WTC11 (cell line): ENCODE measurements around the gene LRMDA. TPM values are rescaled to one million over a fixed set of nuclear protein-coding genes. Genes with fewer than 3 reads are reported as not detected.

Experiments used
- ATAC-seq: fragments of 200-7000 bp; cut with Tn5 transposase; 2 replicates; pipeline ENCODE4 v1.10.0; 2021; ENCODE audit warnings: mild to moderate bottlenecking, moderate library complexity
- CTCF ChIA-PET: fragments of 300-600 bp; sonication (Branson Sonifier 250); formaldehyde crosslinking; loops from one replicate; lab custom pipeline; 2021; ENCODE audit warnings: antibody characterized with exemption; lab: Charles Lee
- POLR2A ChIA-PET: fragments of 350-600 bp; sonication (Branson Sonifier 250); formaldehyde crosslinking; loops from one replicate; lab custom pipeline; 2021; ENCODE audit warnings: antibody characterized with exemption; lab: Charles Lee
- DNase-seq: peaks from one replicate; pipeline ENCODE4 v3.0.0; 2021; ENCODE audit warnings: low spot score
- H3K27ac Mint-ChIP-seq: 2 replicates; pipeline ENCODE4 v1.8.0; 2021; ENCODE audit warnings: mixed read lengths
- H3K27me3 Mint-ChIP-seq: 2 replicates; pipeline ENCODE4 v1.8.0; 2021; ENCODE audit warnings: low read depth, mild to moderate bottlenecking, moderate library complexity, mixed read lengths
- H3K36me3 Mint-ChIP-seq: 2 replicates; pipeline ENCODE4 v1.8.0; 2021; ENCODE audit warnings: mixed read lengths
- H3K4me1 Mint-ChIP-seq: 2 replicates; pipeline ENCODE4 v1.8.0; 2022; ENCODE audit warnings: mixed read lengths
- H3K4me3 Mint-ChIP-seq: 2 replicates; pipeline ENCODE4 v1.8.0; 2021; ENCODE audit warnings: mild to moderate bottlenecking, moderate library complexity, mixed read lengths
- H3K9me3 Mint-ChIP-seq: 2 replicates; pipeline ENCODE4 v1.8.0; 2021; ENCODE audit warnings: mixed read lengths
- AR ChIP-seq: fragments of 250-450 bp; sonication (Bioruptor Pico); IDR thresholded peaks from 2 replicates; pipeline ENCODE4 v1.9.0; 2021; ENCODE audit warnings: mild to moderate bottlenecking
- ATF1 ChIP-seq: sonication (generic); formaldehyde crosslinking; IDR thresholded peaks from 2 replicates; pipeline ENCODE4 v1.8.1; 2023; ENCODE audit warnings: mild to moderate bottlenecking, moderate library complexity, missing genetic modification reagents
- ATF6 ChIP-seq: sonication (generic); formaldehyde crosslinking; IDR thresholded peaks from 2 replicates; pipeline ENCODE4 v1.8.1; 2023; ENCODE audit warnings: mild to moderate bottlenecking, missing genetic modification reagents
- CBFB ChIP-seq: sonication (generic); formaldehyde crosslinking; IDR thresholded peaks from 2 replicates; pipeline ENCODE4 v1.8.1; 2022; ENCODE audit warnings: mild to moderate bottlenecking, low read depth, missing genetic modification reagents
- CDX4 ChIP-seq: fragments of 250-450 bp; sonication (Bioruptor Pico); IDR thresholded peaks from 2 replicates; pipeline ENCODE4 v1.9.0; 2021; ENCODE audit warnings: moderate library complexity, mild to moderate bottlenecking, inconsistent platforms, borderline replicate concordance
- ESRRA ChIP-seq: sonication (generic); formaldehyde crosslinking; IDR thresholded peaks from 2 replicates; pipeline ENCODE4 v1.8.1; 2022; ENCODE audit warnings: mild to moderate bottlenecking, missing genetic modification reagents, borderline replicate concordance
- FOXJ3 ChIP-seq: sonication (generic); formaldehyde crosslinking; IDR thresholded peaks from 2 replicates; pipeline ENCODE4 v1.9.0; 2021; ENCODE audit warnings: missing genetic modification reagents, mild to moderate bottlenecking, borderline replicate concordance
- FOXK1 ChIP-seq: sonication (generic); formaldehyde crosslinking; IDR thresholded peaks from 2 replicates; pipeline ENCODE4 v1.8.0; 2022; ENCODE audit warnings: mild to moderate bottlenecking, moderate library complexity, missing genetic modification reagents
- IRF2 ChIP-seq: sonication (generic); formaldehyde crosslinking; IDR thresholded peaks from 2 replicates; pipeline ENCODE4 v1.8.0; 2022; ENCODE audit warnings: low read depth, missing genetic modification reagents, borderline replicate concordance
- MYBL2 ChIP-seq: sonication (generic); formaldehyde crosslinking; IDR thresholded peaks from 2 replicates; pipeline ENCODE4 v1.8.1; 2023; ENCODE audit warnings: mild to moderate bottlenecking, moderate library complexity, missing genetic modification reagents
- NFYB ChIP-seq: sonication (generic); formaldehyde crosslinking; conservative IDR thresholded peaks from 2 replicates; pipeline ENCODE4 v1.8.0; 2022; ENCODE audit warnings: low read depth, missing genetic modification reagents
- NR1H2 ChIP-seq: sonication (generic); formaldehyde crosslinking; IDR thresholded peaks from 2 replicates; pipeline ENCODE4 v1.9.0; 2021; ENCODE audit warnings: mild to moderate bottlenecking, moderate library complexity, missing genetic modification reagents
- OVOL2 ChIP-seq: fragments of 250-450 bp; sonication (Bioruptor Pico); IDR thresholded peaks from 2 replicates; pipeline ENCODE4 v1.9.0; 2021; ENCODE audit warnings: mild to moderate bottlenecking, borderline replicate concordance
- SOX15 ChIP-seq: fragments of 250-450 bp; sonication (Bioruptor Pico); IDR thresholded peaks from 2 replicates; pipeline ENCODE4 v1.9.0; 2021; ENCODE audit warnings: mild to moderate bottlenecking
- TEAD1 ChIP-seq: sonication (generic); formaldehyde crosslinking; IDR thresholded peaks from 2 replicates; pipeline ENCODE4 v1.8.0; 2022; ENCODE audit warnings: mild to moderate bottlenecking, missing genetic modification reagents
- TP53 ChIP-seq: sonication (generic); formaldehyde crosslinking; IDR thresholded peaks from 2 replicates; pipeline ENCODE4 v1.8.1; 2023; ENCODE audit warnings: mild to moderate bottlenecking, missing genetic modification reagents
- USF2 ChIP-seq: sonication (generic); formaldehyde crosslinking; IDR thresholded peaks from 2 replicates; pipeline ENCODE4 v1.8.1; 2023; ENCODE audit warnings: mild to moderate bottlenecking, missing genetic modification reagents, moderate library complexity
- ZBTB21 ChIP-seq: sonication (generic); formaldehyde crosslinking; IDR thresholded peaks from 2 replicates; pipeline ENCODE4 v1.8.1; 2023; ENCODE audit warnings: mild to moderate bottlenecking, missing genetic modification reagents, borderline replicate concordance
- ZMAT4 ChIP-seq: fragments of 250-450 bp; sonication (Bioruptor Pico); IDR thresholded peaks from 2 replicates; pipeline ENCODE4 v1.9.0; 2021; ENCODE audit warnings: mild to moderate bottlenecking
- ZNF121 ChIP-seq: sonication (generic); formaldehyde crosslinking; IDR thresholded peaks from 2 replicates; pipeline ENCODE4 v1.8.0; 2023; ENCODE audit warnings: missing genetic modification reagents
- ZNF219 ChIP-seq: sonication (generic); formaldehyde crosslinking; IDR thresholded peaks from 2 replicates; pipeline ENCODE4 v1.8.0; 2023; ENCODE audit warnings: missing genetic modification reagents, mild to moderate bottlenecking, borderline replicate concordance
- ZNF671 ChIP-seq: fragments of 250-450 bp; sonication (Bioruptor Pico); IDR thresholded peaks from 2 replicates; pipeline ENCODE4 v1.8.0; 2021; ENCODE audit warnings: mild to moderate bottlenecking
- ZSCAN18 ChIP-seq: fragments of 250-450 bp; sonication (Bioruptor Pico); IDR thresholded peaks from 2 replicates; pipeline ENCODE4 v2.1.2; 2022; ENCODE audit warnings: mild to moderate bottlenecking, moderate library complexity
- total RNA-seq: library from RNA; stranded (reverse); gene quantifications from 3 replicates; pipeline ENCODE4 v1.2.3, GENCODE V29; 2021

The LRMDA gene
- total RNA-seq, 1 experiment from 2014 or later = 0.92 TPM

- no peak overlapping the region for H3K27ac Mint-ChIP-seq
- H3K27me3 Mint-ChIP-seq = no peaks in the 10 kb centered on the region
- ChIA-PET CTCF (no interaction called here), POLR2A (no interaction called here)
- H3K4me3 Mint-ChIP-seq = no peak overlapping the region
- H3K36me3 Mint-ChIP-seq = no peaks in the 10 kb centered on the region; the same call in 1 of the 2 replicates
- peaks cover 18% of the 10 kb centered on the region for H3K4me1 Mint-ChIP-seq
- H3K9me3 Mint-ChIP-seq = no peaks in the 10 kb centered on the region
- no peak for ATAC-seq
- DNase-seq = no peak
- TF ChIP-seq CDX4 (CRISPR knock-in tag) (no peak), MYBL2 (CRISPR knock-in tag) (no peak), NR1H2 (no peak), ATF1 (no peak), ZNF671 (CRISPR knock-in tag) (no peak), TP53 (CRISPR knock-in tag) (no peak), ZNF219 (CRISPR knock-in tag) (no peak), IRF2 (CRISPR knock-in tag) (no peak), NFYB (CRISPR knock-in tag) (no peak), USF2 (CRISPR knock-in tag) (no peak), CBFB (CRISPR knock-in tag) (no peak), AR (CRISPR knock-in tag) (no peak), FOXJ3 (no peak), ATF6 (CRISPR knock-in tag) (no peak), ESRRA (CRISPR knock-in tag) (no peak), FOXK1 (no peak), OVOL2 (CRISPR knock-in tag) (no peak), ZSCAN18 (no peak)
These were observed 307.5 kb downstream of the LRMDA start for GRCh38 chr10:75738924-75739323.

- ATAC-seq = no peak
- ChIA-PET POLR2A (no interaction called here), CTCF (interaction anchor here (0.5 kb wide), 1 partner anchor 19 kb away, joined by 3 read pairs; no protein-coding TSS in a partner anchor)
- DNase-seq = no peak
- Mint-ChIP-seq H3K27me3 (no peaks in the 10 kb centered on the region), H3K36me3 (no peaks in the 10 kb centered on the region; the same call in 1 of the 2 replicates), H3K4me1 (peaks cover 16% of the 10 kb centered on the region), H3K27ac (no peak overlapping the region), H3K9me3 (no peaks in the 10 kb centered on the region), H3K4me3 (no peak overlapping the region)
- TF ChIP-seq AR (CRISPR knock-in tag) = no peak
- no peak for TF ChIP-seq ZBTB21 (CRISPR knock-in tag)
- no peak for TF ChIP-seq ZMAT4 (CRISPR knock-in tag)
- TF ChIP-seq SOX15 = no peak
- no peak for TF ChIP-seq TEAD1
- no peak for TF ChIP-seq ZNF121
These were observed 308.2 kb downstream of the LRMDA start for GRCh38 chr10:75739414-75740143.
